Keratinocyte (primary cell): Measurements from ENCODE around the gene CNTNAP2. TPM values are rescaled to one million over a fixed set of nuclear protein-coding genes. Genes with fewer than 3 reads are reported as not detected.

ENCODE experiments used
- DNase-seq: peaks from one replicate; pipeline ENCODE4 v3.0.0-alpha.2; 2011; ENCODE audit warnings: low read depth, missing footprints, low spot score
- FAIRE-seq: peaks from 2 replicates; lab custom pipeline; 2011; peaks lifted over from hg19 to GRCh38; lab: Jason Lieb, UNC
- H2AFZ ChIP-seq: 2 replicates; pipeline ENCODE4 v1.6.0; 2012; ENCODE audit warnings: low read length, control low read depth, inconsistent platforms; ENCODE audit not compliant: control insufficient read depth
- H3K27ac ChIP-seq: 2 replicates; pipeline ENCODE4 v1.5.1; 2011; ENCODE audit warnings: low read length; ENCODE audit not compliant: control insufficient read depth, insufficient read depth
- H3K27me3 ChIP-seq: 3 replicates; pipeline ENCODE4 v1.6.0; 2011; ENCODE audit warnings: low read length; ENCODE audit not compliant: control insufficient read depth, insufficient read depth; ENCODE audit errors: extremely low read depth
- H3K36me3 ChIP-seq, 2 experiments: 2 replicates in 1 of 2; 3 replicates in 1 of 2; pipeline ENCODE4 v1.5.1; 2011; ENCODE audit warnings: low read length in 2 of 2, mild to moderate bottlenecking in 1 of 2; ENCODE audit not compliant: control insufficient read depth in 2 of 2, insufficient read depth in 2 of 2; ENCODE audit errors: extremely low read depth in 1 of 2
- H3K4me1 ChIP-seq: 3 replicates; pipeline ENCODE4 v1.5.1; 2011; ENCODE audit warnings: low read length; ENCODE audit not compliant: control insufficient read depth, insufficient read depth; ENCODE audit errors: extremely low read depth
- H3K4me2 ChIP-seq: 3 replicates; pipeline ENCODE4 v1.6.0; 2011; ENCODE audit warnings: low read depth, low read length; ENCODE audit not compliant: control insufficient read depth, insufficient read depth; ENCODE audit errors: extremely low read depth
- H3K4me3 ChIP-seq, 3 experiments: fragments of 200-600 bp in 1 of 3; sonication (generic) in 1 of 3; 2 replicates in 2 of 3; 3 replicates in 1 of 3; pipeline ENCODE4 v1.5.1; 2011 to 2016; ENCODE audit warnings: low read length in 3 of 3, mild to moderate bottlenecking in 3 of 3, control low read depth in 2 of 3, inconsistent platforms in 1 of 3, low read depth in 1 of 3, mixed read lengths in 1 of 3, mixed run types in 1 of 3, moderate library complexity in 1 of 3; ENCODE audit not compliant: control insufficient read depth in 2 of 3, insufficient read depth in 2 of 3; ENCODE audit errors: extremely low read depth in 1 of 3
- H3K79me2 ChIP-seq: 2 replicates; pipeline ENCODE4 v1.6.0; 2012; ENCODE audit warnings: low read length; ENCODE audit not compliant: control insufficient read depth, insufficient read depth
- H3K9ac ChIP-seq: 3 replicates; pipeline ENCODE4 v1.6.0; 2011; ENCODE audit warnings: low read length; ENCODE audit not compliant: control insufficient read depth, insufficient read depth; ENCODE audit errors: extremely low read depth
- H3K9me1 ChIP-seq: 3 replicates; pipeline ENCODE4 v1.6.0; 2011; ENCODE audit warnings: low read length; ENCODE audit not compliant: control insufficient read depth, insufficient read depth; ENCODE audit errors: extremely low read depth
- H3K9me3 ChIP-seq: 2 replicates; pipeline ENCODE4 v1.5.1; 2012; ENCODE audit warnings: low read depth, low read length; ENCODE audit not compliant: control insufficient read depth
- H4K20me1 ChIP-seq: 3 replicates; pipeline ENCODE4 v1.6.0; 2011; ENCODE audit warnings: low read length; ENCODE audit not compliant: control insufficient read depth, insufficient read depth; ENCODE audit errors: extremely low read depth
- EZH2 ChIP-seq: IDR thresholded peaks from one replicate; pipeline ENCODE4 v1.6.1; 2012; ENCODE audit warnings: inconsistent platforms, mild to moderate bottlenecking, low read length, moderate library complexity
- dilution Hi-C: fragments of 300-500 bp; cut with MboI; formaldehyde crosslinking; loops from one replicate; pipeline ENCODE4 v1.7.0; 2020; ENCODE audit warnings: low sequenced_read_pairs; ENCODE audit not compliant: extremely low pct_ligation_motif_present
- polyA plus RNA-seq, 5 experiments: library from polyadenylated mRNA; depleted of rRNA in 3 of 5; stranded (reverse) in 3 of 5; stranded (forward) in 1 of 5; unstranded in 1 of 5; fragments of >200 nt; gene quantifications; 1 replicate in 1 of 5; 2 replicates in 3 of 5; 3 replicates in 1 of 5; pipeline versions ENCODE4 v1.2.1 to v1.2.3, GENCODE V29; 2011 to 2012; ENCODE audit warnings: missing spikeins in 2 of 5, low read depth in 1 of 5, low replicate concordance in 1 of 5
- TF ChIP-seq, protein P1 (sequence below), 3 experiments: IDR thresholded peaks in 1 of 3; conservative IDR thresholded peaks in 1 of 3; optimal IDR thresholded peaks in 1 of 3; 2 replicates in 2 of 3; 3 replicates in 1 of 3; pipeline versions ENCODE3 to v1.5.1; 2011; ENCODE audit warnings: low read length in 3 of 3, mild to moderate bottlenecking in 3 of 3, moderate library complexity in 2 of 3, control low read depth in 1 of 3, inconsistent platforms in 1 of 3; ENCODE audit not compliant: insufficient read depth in 2 of 3; ENCODE audit errors: extremely low read depth in 1 of 3

The CNTNAP2 gene
- polyA plus RNA-seq, 1 donor (not counting 4 experiments of a cell fraction or from before 2014, with no cell fraction given): 1.4 TPM

DNA sequence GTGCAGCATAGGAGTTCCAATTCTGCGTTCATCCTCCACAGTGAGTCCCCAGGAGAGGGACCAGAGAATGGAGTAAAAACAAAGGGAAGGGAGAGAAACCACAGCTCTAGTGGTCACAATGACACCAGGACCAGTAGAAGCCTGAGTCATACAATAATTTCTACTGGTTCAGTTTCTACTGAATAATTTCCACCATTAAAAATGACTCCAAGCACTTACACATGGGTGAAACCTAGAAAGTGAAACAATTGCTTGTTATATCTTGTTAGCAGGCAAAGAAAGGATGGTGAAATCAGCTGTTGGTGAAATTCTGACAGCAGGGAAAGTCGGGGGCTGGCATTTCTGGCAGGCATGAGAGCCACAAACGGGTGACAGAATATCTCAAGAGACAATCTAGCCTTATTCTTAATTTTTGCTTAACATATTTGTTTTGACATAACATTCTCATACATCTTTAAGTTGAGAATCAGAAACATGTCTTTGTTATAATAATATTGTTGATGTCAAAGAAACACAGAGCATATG, 1408.2 kb downstream of the CNTNAP2 start:
- no peaks in the 10 kb centered on the region for H3K4me1 ChIP-seq
- dilution Hi-C loops: no loop called here
- H3K9ac ChIP-seq: no peak overlapping the region
- FAIRE-seq (no peak), DNase-seq (no peak)
- no peak overlapping the region for H3K4me3 ChIP-seq
- H3K9me3 ChIP-seq: no peaks in the 10 kb centered on the region
- H2AFZ ChIP-seq: no peak overlapping the region
- no peak overlapping the region for H3K27ac ChIP-seq
- no peaks in the 10 kb centered on the region for H3K27me3 ChIP-seq
- no peaks in the 10 kb centered on the region for H3K9me1 ChIP-seq
- no peak overlapping the region for H3K4me2 ChIP-seq
- no peaks in the 10 kb centered on the region for H3K36me3 ChIP-seq
- no peaks in the 10 kb centered on the region for H4K20me1 ChIP-seq
- no peaks in the 10 kb centered on the region for H3K79me2 ChIP-seq
- TF ChIP-seq, protein P1, sequence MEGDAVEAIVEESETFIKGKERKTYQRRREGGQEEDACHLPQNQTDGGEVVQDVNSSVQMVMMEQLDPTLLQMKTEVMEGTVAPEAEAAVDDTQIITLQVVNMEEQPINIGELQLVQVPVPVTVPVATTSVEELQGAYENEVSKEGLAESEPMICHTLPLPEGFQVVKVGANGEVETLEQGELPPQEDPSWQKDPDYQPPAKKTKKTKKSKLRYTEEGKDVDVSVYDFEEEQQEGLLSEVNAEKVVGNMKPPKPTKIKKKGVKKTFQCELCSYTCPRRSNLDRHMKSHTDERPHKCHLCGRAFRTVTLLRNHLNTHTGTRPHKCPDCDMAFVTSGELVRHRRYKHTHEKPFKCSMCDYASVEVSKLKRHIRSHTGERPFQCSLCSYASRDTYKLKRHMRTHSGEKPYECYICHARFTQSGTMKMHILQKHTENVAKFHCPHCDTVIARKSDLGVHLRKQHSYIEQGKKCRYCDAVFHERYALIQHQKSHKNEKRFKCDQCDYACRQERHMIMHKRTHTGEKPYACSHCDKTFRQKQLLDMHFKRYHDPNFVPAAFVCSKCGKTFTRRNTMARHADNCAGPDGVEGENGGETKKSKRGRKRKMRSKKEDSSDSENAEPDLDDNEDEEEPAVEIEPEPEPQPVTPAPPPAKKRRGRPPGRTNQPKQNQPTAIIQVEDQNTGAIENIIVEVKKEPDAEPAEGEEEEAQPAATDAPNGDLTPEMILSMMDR (optimal IDR thresholded peaks at IDR 0.05 in 1 of 3, IDR thresholded peaks at IDR 0.05 in 1 of 3, conservative IDR thresholded peaks at IDR 0.05 in 1 of 3; ENCODE audit: extremely low read depth in 1 of 3, insufficient read depth in 2 of 3, low read length in 3 of 3): no peak
- no peak for TF ChIP-seq EZH2

DNA sequence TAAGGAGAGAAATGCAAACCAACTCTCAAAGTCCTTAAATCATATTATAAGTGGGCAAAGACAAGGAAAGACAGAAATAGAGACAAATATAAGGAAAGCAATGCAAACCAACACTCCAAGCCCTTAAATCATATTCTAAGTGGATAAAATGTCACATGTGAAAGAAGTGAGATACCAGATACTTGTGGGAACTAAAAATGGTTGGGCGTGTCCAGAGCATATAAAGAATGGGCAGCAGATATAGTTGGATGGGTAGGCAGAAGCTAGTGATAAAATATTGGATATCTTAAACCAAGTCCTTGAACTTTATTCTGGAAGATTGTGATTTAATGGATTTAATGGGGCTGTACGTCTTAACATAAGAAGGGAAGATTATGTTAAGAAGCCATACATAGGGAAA, 1408.7 kb downstream of the CNTNAP2 start:
- no peaks in the 10 kb centered on the region for H3K36me3 ChIP-seq
- FAIRE-seq (no peak), DNase-seq (no peak)
- no peaks in the 10 kb centered on the region for H4K20me1 ChIP-seq
- H3K4me3 ChIP-seq: no peak overlapping the region
- H3K27ac ChIP-seq: no peak overlapping the region
- no peaks in the 10 kb centered on the region for H3K79me2 ChIP-seq
- H2AFZ ChIP-seq: no peak overlapping the region
- no peaks in the 10 kb centered on the region for H3K27me3 ChIP-seq
- no peak overlapping the region for H3K4me2 ChIP-seq
- no peaks in the 10 kb centered on the region for H3K9me1 ChIP-seq
- H3K4me1 ChIP-seq: no peaks in the 10 kb centered on the region
- no peaks in the 10 kb centered on the region for H3K9me3 ChIP-seq
- no peak overlapping the region for H3K9ac ChIP-seq
- dilution Hi-C loops: no loop called here
- TF ChIP-seq EZH2: no peak

DNA sequence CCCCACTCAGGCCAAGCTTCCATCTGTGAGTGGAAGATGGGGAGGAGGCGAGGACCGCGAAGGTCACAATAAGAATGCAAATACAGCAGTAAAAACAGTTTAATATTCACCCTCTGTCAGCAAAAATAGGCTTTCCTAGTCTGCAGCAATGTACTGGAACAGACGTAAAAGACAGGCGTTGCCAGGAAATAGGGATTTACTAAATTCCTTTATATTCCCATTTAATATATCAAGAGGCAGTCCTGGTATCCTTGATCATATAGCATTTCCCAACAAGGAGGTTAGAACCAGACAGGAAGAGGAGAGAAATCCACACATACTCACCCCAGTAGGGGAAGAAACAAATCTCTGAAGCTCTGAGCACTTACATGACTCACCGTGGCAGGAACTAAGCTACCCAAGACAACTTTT, 1419.1 kb downstream of the CNTNAP2 start:
- Histone ChIP-seq H3K36me3 (no peaks in the 10 kb centered on the region), H3K27me3 (no peaks in the 10 kb centered on the region), H3K4me3 (no peak overlapping the region), H4K20me1 (no peaks in the 10 kb centered on the region), H3K9me1 (no peaks in the 10 kb centered on the region), H2AFZ (no peak overlapping the region), H3K27ac (no peak overlapping the region), H3K79me2 (no peaks in the 10 kb centered on the region), H3K9me3 (no peaks in the 10 kb centered on the region), H3K4me1 (no peaks in the 10 kb centered on the region), H3K9ac (no peak overlapping the region), H3K4me2 (no peak overlapping the region)
- TF ChIP-seq EZH2: no peak
- TF ChIP-seq, protein P1 (optimal IDR thresholded peaks at IDR 0.05 in 1 of 3, IDR thresholded peaks at IDR 0.05 in 1 of 3, conservative IDR thresholded peaks at IDR 0.05 in 1 of 3; ENCODE audit: extremely low read depth in 1 of 3, insufficient read depth in 2 of 3, low read length in 3 of 3): no peak
- DNase-seq (no peak), FAIRE-seq (no peak)
- dilution Hi-C loops: no loop called here
